NB4 (cell line): ENCODE results near the gene RAB14.

Experiments
- CTCF ChIP-seq: IDR thresholded peaks from one replicate; pipeline ENCODE4 v1.5.1; 2012; ENCODE audit warnings: low read depth, low read length
- POLR2A ChIP-seq: IDR thresholded peaks from 2 replicates; pipeline ENCODE4 v1.6.1; 2011; ENCODE audit warnings: mild to moderate bottlenecking; ENCODE audit not compliant: insufficient read length; ENCODE audit errors: extremely low read depth

- TF ChIP-seq CTCF (no peak), POLR2A (no peak)
Observed at GRCh38 chr9:121226175-121226574, 24.5 kb upstream of the RAB14 start.
